Gastrocnemius medialis (tissue), 4 donors: Measurements from ENCODE around the gene ME3. TPM values are rescaled to one million over a fixed set of nuclear protein-coding genes. Genes with fewer than 3 reads are reported as not detected.

ENCODE experiments used
- ATAC-seq, 2 donors: fragments of 150-250 bp; one replicate each; pipeline ENCODE4 v1.9.1; 2016
- DNase-seq, 2 donors: peaks; one replicate each; pipeline ENCODE4 v3.0.0-alpha.2; 2019
- H3K27ac ChIP-seq, 4 donors: fragments of 200-600 bp; sonication (generic); 1 replicate in 1 of 4; 2 replicates in 3 of 4; pipeline ENCODE4 v1.5.1; 2016 to 2018; ENCODE audit warnings: mild to moderate bottlenecking in 2 of 4, moderate library complexity in 1 of 4
- H3K27me3 ChIP-seq, 3 donors: fragments of 200-600 bp; sonication (generic) in 2 of 3; 1 replicate in 1 of 3; 2 replicates in 2 of 3; pipeline versions ENCODE4 v1.5.1 to v1.6.0; 2016 to 2019; ENCODE audit warnings: mild to moderate bottlenecking in 1 of 3, moderate library complexity in 1 of 3
- H3K36me3 ChIP-seq, 2 donors: fragments of 200-600 bp; sonication (generic) in 1 of 2; one replicate each; pipeline ENCODE4 v1.5.1; 2017 to 2018
- H3K4me1 ChIP-seq, 2 donors: fragments of 200-600 bp; sonication (generic) in 1 of 2; one replicate each; pipeline ENCODE4 v1.5.1; 2016 to 2017; ENCODE audit warnings: mild to moderate bottlenecking in 2 of 2
- H3K4me3 ChIP-seq, 4 donors: fragments of 200-600 bp; sonication (generic) in 3 of 4; 1 replicate in 1 of 4; 2 replicates in 3 of 4; pipeline ENCODE4 v1.5.1; 2016 to 2019; ENCODE audit warnings: mild to moderate bottlenecking in 2 of 4
- H3K9me3 ChIP-seq, 3 donors: fragments of 200-600 bp; sonication (generic) in 2 of 3; 1 replicate in 1 of 3; 2 replicates in 2 of 3; pipeline ENCODE4 v1.5.1; 2016 to 2019
- CTCF ChIP-seq, 5 experiments: fragments of 450-650 bp in 3 of 5; fragments of 200-600 bp in 2 of 5; sonication (generic) in 2 of 5; IDR thresholded peaks in 4 of 5; conservative IDR thresholded peaks in 1 of 5; 1 replicate in 4 of 5; 2 replicates in 1 of 5; pipeline ENCODE4 v1.5.1; 2016 to 2019; ENCODE audit warnings: antibody characterized with exemption in 5 of 5, mild to moderate bottlenecking in 3 of 5, moderate library complexity in 3 of 5
- POLR2A ChIP-seq, 2 donors: fragments of 450-650 bp; IDR thresholded peaks; one replicate each; pipeline ENCODE4 v1.6.1; 2017; ENCODE audit warnings: antibody characterized with exemption in 2 of 2, mild to moderate bottlenecking in 2 of 2, moderate library complexity in 2 of 2
- in situ Hi-C, 4 donors: fragments of 200-750 bp; cut with MboI; loops; one replicate each; pipeline versions ENCODE4 v1.15.0 to v1.8.0; 2017; ENCODE audit warnings: low sequenced_read_pairs in 4 of 4
- intact Hi-C: fragments of 100-400 bp; cut with DNase I; formaldehyde crosslinking; loops from one replicate; pipeline ENCODE4 v1.15.1; 2023; ENCODE audit warnings: low total_unique reads
- total RNA-seq, 4 donors: library from RNA; depleted of rRNA; stranded (reverse); fragments of >200 nt; gene quantifications; one replicate each; pipeline versions ENCODE4 v1.1.0 to v1.2.3, GENCODE V29; 2016

ME3 gene
- total RNA-seq, 4 donors from 2014 or later = 4.2 to 17.0 (median 15.7) TPM

GRCh38 chr11:86499723-86500129 is 172.7 kb downstream of the ME3 start:
- Histone ChIP-seq H3K27me3 (no peaks in the 10 kb centered on the region), H3K4me1 (peaks cover 0 to 4% of the 10 kb centered on the region in 2 donors), H3K4me3 (no peak overlapping the region), H3K36me3 (no peaks in the 10 kb centered on the region), H3K27ac (no peak overlapping the region), H3K9me3 (no peaks in the 10 kb centered on the region)
- in situ Hi-C loops (no loop called here), intact Hi-C loops (no loop called here)
- TF ChIP-seq POLR2A (IDR thresholded peaks at IDR 0.05) (no peak), CTCF (IDR thresholded peaks at IDR 0.05 in 4 of 5, conservative IDR thresholded peaks at IDR 0.05 in 1 of 5) (no peak)
- no peak for DNase-seq
- ATAC-seq = no peak

GRCh38 chr11:86497836-86498235 is 174.6 kb downstream of the ME3 start:
- no peaks in the 10 kb centered on the region for H3K4me1 ChIP-seq
- TF ChIP-seq CTCF (IDR thresholded peaks at IDR 0.05 in 4 of 5, conservative IDR thresholded peaks at IDR 0.05 in 1 of 5) (no peak), POLR2A (IDR thresholded peaks at IDR 0.05) (no peak)
- H3K36me3 ChIP-seq = no peaks in the 10 kb centered on the region
- H3K9me3 ChIP-seq = no peaks in the 10 kb centered on the region
- DNase-seq (no peak), ATAC-seq (no peak)
- H3K4me3 ChIP-seq = no peak overlapping the region
- no peaks in the 10 kb centered on the region for H3K27me3 ChIP-seq
- no peak overlapping the region for H3K27ac ChIP-seq
- in situ Hi-C loops = no loop called here
- intact Hi-C loops = no loop called here

GRCh38 chr11:86497310-86497709 is 175.1 kb downstream of the ME3 start:
- no peak for DNase-seq
- in situ Hi-C loops = no loop called here
- Histone ChIP-seq H3K27me3 (no peaks in the 10 kb centered on the region), H3K27ac (no peak overlapping the region), H3K9me3 (no peaks in the 10 kb centered on the region), H3K4me3 (no peak overlapping the region), H3K36me3 (no peaks in the 10 kb centered on the region), H3K4me1 (no peaks in the 10 kb centered on the region)
- intact Hi-C loops = no loop called here
- TF ChIP-seq CTCF (IDR thresholded peaks at IDR 0.05 in 4 of 5, conservative IDR thresholded peaks at IDR 0.05 in 1 of 5) (no peak), POLR2A (IDR thresholded peaks at IDR 0.05) (no peak)
- no peak for ATAC-seq

GRCh38 chr11:86495351-86495750 is 177.1 kb downstream of the ME3 start:
- H3K4me3 ChIP-seq = no peak overlapping the region
- intact Hi-C loops = no loop called here
- no peak for ATAC-seq
- H3K27me3 ChIP-seq = no peaks in the 10 kb centered on the region
- H3K9me3 ChIP-seq = no peaks in the 10 kb centered on the region
- H3K36me3 ChIP-seq = no peaks in the 10 kb centered on the region
- H3K4me1 ChIP-seq = no peaks in the 10 kb centered on the region
- TF ChIP-seq POLR2A (IDR thresholded peaks at IDR 0.05) = no peak
- no peak for TF ChIP-seq CTCF (IDR thresholded peaks at IDR 0.05 in 4 of 5, conservative IDR thresholded peaks at IDR 0.05 in 1 of 5)
- in situ Hi-C loops = no loop called here
- DNase-seq = no peak
- H3K27ac ChIP-seq = no peak overlapping the region

- no peak overlapping the region for H3K4me3 ChIP-seq
- no peaks in the 10 kb centered on the region for H3K9me3 ChIP-seq
- ATAC-seq = no peak
- no peak for DNase-seq
- H3K4me1 ChIP-seq = no peaks in the 10 kb centered on the region
- intact Hi-C loops (no loop called here), in situ Hi-C loops (no loop called here)
- H3K27ac ChIP-seq = no peak overlapping the region
- no peaks in the 10 kb centered on the region for H3K36me3 ChIP-seq
- H3K27me3 ChIP-seq = no peaks in the 10 kb centered on the region
- TF ChIP-seq POLR2A (IDR thresholded peaks at IDR 0.05) (no peak), CTCF (IDR thresholded peaks at IDR 0.05 in 4 of 5, conservative IDR thresholded peaks at IDR 0.05 in 1 of 5) (no peak)
These were observed 179.9 kb downstream of the ME3 start for GRCh38 chr11:86492370-86493010.
